KOPT-K1 (cell line): ENCODE results near the gene FCRLB.

Experiments used
- H3K27ac ChIP-seq: fragments of 200-600 bp; sonication (generic); 2 replicates; pipeline ENCODE4 v1.5.1; 2016; ENCODE audit warnings: antibody characterized with exemption, mild to moderate bottlenecking, low read depth, low read length; ENCODE audit not compliant: poor library complexity, severe bottlenecking
- H3K36me3 ChIP-seq: fragments of 200-600 bp; sonication (generic); 2 replicates; pipeline ENCODE4 v1.5.1; 2017; ENCODE audit warnings: antibody characterized with exemption, mild to moderate bottlenecking, low read length, moderate library complexity; ENCODE audit not compliant: insufficient read depth
- H3K9me3 ChIP-seq: fragments of 200-600 bp; sonication (generic); 2 replicates; pipeline ENCODE4 v1.5.1; 2017; ENCODE audit warnings: antibody characterized with exemption, low read length, mild to moderate bottlenecking; ENCODE audit not compliant: insufficient read depth, poor library complexity, severe bottlenecking

The FCRLB gene

DNA sequence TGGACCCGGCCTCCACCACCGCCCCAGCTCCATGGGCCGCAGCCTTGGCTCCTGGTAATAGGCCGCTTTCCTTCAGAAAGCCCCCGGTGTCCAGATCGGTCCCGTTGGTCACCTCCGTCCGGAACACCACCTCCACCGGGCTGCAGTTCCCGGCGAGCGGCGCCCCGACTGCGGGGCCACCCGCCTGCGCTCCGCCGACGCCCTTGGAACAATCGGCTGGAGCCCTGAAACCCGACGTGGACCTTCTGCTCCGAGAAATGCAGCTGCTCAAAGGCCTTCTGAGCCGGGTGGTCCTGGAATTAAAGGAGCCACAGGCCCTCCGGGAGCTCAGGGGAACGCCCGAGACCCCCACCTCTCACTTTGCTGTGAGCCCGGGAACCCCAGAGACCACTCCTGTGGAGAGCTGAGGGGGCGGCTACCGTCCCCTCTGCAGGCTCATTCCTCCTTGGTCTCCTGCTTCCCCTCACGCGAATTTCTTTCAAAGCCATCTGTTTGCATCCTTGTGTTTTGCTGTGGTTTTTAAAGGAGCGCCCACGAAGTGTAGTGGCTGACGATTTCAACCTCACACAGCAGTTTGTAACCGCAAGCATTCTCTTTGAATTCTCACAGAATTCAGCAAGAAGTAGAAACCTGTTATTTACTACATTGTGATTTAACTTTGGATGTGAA is 6.0 kb downstream of the FCRLB start:
- Histone ChIP-seq H3K9me3 (no peaks in the 10 kb centered on the region), H3K36me3 (no peaks in the 10 kb centered on the region), H3K27ac (no peak overlapping the region)

DNA sequence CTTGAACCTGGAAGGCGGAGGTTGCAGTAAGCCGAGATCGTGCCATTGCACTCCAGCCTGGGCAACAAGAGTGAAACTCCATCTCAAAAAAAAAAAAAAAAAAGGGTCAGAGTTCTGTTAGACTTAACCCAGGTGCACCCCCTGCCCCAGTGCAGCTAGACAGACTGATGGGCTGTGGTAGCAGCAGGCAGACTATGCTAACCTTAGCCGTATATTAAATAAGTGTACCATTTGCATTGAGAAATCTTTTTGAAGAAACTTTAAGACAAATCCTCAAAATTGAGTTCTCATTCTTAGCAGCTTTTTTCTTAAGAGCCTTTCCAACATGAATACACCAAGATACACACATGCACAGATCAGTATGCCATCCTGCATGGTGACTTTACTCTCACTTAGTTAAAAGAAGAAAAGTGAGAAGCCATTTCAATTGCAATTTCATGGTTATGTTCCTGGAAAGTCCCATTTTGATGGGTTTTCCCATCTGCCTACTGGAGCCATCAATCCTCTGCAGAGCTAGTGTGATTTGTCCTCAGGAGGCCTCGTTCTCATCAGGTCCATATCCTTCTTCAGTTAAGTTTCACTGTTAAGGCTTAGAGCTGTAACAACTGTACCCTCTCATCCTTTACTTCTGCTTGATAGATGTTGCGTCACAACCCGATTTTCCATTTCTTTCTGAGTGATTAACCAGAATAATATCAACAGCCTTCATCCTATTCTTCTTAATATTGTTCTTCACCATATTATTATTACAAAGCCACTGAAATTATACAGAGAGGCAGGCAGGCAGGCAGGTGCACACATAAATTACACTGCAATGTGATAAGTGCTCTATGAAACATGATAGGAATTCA is 7.3 kb downstream of the FCRLB start:
- no peaks in the 10 kb centered on the region for H3K9me3 ChIP-seq
- no peak overlapping the region for H3K27ac ChIP-seq
- no peaks in the 10 kb centered on the region for H3K36me3 ChIP-seq

DNA sequence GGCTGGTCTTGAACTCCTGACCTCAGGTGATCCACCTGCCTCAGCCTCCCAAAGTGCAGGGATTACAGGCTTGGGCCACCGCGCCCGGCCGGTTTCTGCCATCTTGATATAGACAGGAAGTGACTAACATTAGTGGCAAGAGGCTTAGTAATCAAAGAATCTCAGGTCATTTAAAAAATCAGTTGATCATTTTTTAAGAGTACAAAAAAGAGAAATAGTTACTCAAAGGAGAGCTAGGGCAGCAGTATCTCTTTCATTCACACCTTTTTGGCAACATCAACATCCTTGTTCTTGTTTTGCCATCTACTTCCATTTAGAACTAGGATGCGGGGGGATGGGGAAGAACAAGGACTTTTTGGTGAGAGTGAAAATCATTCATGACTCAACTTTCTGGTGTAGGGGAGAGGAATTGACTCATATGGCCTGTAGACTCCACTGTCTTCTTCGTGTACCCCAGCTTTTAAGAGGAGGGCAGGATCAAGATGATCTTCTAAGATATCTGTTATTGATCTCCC is 8.8 kb downstream of the FCRLB start:
- H3K27ac ChIP-seq, result no peak overlapping the region
- no peaks in the 10 kb centered on the region for H3K36me3 ChIP-seq
- no peaks in the 10 kb centered on the region for H3K9me3 ChIP-seq

DNA sequence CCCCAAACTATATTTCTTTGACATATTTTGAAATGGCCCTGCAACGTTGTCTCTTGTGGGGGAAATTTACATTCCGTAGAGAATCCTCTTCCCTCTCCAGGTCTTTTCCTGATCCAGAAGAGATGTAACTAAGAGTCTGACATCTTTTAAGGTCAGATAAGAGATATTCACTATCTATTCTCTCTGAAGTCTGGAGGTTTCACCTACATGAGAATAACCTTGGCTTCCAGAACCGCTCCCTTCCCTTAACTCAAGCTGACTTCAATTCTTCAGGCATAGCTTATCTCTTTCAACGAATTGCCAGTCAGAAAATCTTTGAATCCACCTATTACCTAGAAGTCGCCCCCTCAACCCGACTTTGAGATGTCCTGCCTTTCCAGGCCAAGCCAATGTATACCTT is 9.9 kb downstream of the FCRLB start:
- Histone ChIP-seq H3K27ac (no peak overlapping the region), H3K9me3 (no peaks in the 10 kb centered on the region), H3K36me3 (no peaks in the 10 kb centered on the region)

DNA sequence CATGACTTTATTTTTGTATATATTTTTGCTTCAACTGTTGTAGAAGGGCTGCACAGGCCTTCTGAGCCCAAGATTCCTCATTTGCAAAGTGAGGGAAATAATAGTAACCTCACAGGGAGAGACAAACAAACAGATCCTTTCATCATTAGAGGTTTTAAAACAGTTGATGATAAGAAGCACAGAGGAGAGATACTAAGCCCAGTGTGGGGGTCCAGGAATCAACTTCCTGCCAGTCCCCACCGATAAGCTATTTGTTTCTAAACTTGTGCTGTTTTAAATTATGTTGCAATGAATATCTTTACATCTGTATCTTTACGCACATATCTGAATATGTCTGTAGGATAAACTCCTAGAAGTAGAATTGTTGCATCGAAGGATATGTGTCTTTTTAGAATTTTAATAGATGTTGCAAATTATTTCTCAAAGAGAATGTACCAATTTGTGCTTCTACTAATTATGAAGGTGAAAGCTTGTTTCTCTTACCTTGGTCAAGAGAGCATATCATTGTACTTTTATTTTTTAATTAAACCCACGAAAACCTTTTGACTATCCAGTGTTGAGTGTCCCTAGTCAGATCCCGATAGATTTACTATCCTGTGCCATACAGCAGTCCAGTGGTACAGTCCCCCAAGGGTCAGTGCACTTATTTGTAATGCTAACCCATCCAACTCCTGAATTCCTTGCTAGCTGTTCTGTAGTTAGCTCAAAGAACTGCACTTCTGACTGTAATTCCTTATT is 10.8 kb downstream of the FCRLB start:
- H3K36me3 ChIP-seq, result no peaks in the 10 kb centered on the region
- H3K27ac ChIP-seq, result no peak overlapping the region
- no peaks in the 10 kb centered on the region for H3K9me3 ChIP-seq

DNA sequence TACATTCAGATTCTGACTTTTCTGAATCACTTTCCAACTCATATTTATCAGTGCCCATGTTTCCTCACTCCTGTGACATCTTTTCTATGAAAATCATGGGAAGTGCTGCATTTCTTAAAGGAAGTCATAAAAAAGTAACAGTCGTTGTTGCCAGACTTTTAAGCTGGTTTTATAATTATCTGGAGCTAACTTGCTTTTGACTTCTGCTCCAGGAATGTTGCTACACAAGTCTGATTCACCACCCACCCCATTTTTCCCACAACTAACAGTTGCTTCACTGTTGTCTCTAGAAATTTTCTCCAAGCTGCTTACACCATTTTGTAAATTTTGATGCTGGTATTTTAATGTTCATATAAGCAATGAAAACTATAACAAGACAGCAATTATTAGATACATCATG is 12.2 kb downstream of the FCRLB start:
- no peaks in the 10 kb centered on the region for H3K36me3 ChIP-seq
- no peak overlapping the region for H3K27ac ChIP-seq
- H3K9me3 ChIP-seq, result no peaks in the 10 kb centered on the region

DNA sequence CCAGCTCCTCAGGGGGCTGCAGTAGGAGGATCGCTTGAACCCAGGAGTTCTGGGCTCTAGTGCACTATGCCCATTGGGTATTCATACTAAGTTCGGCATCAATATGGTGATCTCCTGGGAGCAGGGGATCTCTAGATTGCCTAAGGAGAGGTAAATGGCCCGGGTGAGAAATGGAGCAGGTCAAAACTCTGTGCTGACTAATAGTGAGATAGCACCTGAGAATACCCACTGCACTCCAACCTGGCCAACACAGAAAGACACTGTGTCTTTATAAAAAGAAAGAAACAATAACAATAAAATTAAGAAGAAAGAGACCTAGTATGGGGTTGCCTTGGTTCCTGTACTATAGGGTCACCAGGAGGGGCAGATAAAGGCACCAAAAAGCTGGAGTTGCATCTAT is 14.5 kb downstream of the FCRLB start:
- H3K36me3 ChIP-seq, result no peaks in the 10 kb centered on the region
- H3K27ac ChIP-seq, result no peak overlapping the region
- H3K9me3 ChIP-seq, result no peaks in the 10 kb centered on the region

DNA sequence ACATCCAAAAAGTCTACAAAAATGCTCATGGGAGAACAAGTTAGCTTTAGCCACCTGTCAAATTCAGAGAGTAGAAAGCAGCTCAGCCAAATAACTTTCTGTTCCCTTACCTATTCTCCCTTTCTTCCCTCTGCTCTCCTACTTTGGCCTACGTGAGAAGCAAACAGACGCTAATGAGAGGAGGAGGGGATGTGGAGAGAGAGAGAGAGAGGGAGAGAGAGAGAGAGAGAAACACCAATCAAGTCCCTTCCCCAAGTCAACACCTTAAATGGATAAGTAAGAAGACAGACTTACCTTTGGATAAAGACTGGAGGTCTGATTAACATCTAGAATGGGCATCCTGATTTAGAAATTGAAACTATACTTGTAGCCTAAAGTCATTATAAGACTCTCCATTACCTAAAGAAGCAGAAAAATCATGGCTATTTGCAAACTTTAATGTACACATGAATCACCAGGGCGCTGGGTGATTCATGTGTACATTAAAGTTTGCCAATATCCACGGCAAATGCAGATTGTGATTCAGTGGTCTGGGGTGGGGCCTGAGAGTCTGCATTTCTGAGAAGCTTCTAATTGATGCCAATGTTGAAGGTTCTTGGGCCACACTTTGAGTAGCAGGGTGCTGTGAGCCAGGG is 15.1 kb downstream of the FCRLB start:
- Histone ChIP-seq H3K27ac (no peak overlapping the region), H3K36me3 (no peaks in the 10 kb centered on the region), H3K9me3 (no peaks in the 10 kb centered on the region)

DNA sequence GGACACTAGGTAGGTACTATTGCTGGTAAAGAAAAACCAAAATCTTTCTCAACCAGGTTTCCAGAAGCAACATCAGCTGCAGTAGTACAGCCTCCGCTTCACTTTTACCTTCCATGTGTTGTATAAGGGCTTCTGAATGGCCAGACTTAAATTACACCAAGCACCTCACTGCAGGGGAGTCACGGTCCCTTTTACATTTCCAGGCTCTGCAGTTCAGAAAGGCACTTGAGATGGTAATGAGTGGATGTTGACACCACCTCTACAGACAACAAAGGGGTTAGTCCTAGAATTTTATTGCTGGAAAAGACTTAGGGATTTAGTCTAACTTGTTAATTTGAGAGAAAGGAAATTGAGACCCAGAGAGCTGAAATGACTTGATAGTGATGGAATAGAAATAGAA is 16.3 kb downstream of the FCRLB start:
- H3K36me3 ChIP-seq, result no peaks in the 10 kb centered on the region
- no peak overlapping the region for H3K27ac ChIP-seq
- no peaks in the 10 kb centered on the region for H3K9me3 ChIP-seq

DNA sequence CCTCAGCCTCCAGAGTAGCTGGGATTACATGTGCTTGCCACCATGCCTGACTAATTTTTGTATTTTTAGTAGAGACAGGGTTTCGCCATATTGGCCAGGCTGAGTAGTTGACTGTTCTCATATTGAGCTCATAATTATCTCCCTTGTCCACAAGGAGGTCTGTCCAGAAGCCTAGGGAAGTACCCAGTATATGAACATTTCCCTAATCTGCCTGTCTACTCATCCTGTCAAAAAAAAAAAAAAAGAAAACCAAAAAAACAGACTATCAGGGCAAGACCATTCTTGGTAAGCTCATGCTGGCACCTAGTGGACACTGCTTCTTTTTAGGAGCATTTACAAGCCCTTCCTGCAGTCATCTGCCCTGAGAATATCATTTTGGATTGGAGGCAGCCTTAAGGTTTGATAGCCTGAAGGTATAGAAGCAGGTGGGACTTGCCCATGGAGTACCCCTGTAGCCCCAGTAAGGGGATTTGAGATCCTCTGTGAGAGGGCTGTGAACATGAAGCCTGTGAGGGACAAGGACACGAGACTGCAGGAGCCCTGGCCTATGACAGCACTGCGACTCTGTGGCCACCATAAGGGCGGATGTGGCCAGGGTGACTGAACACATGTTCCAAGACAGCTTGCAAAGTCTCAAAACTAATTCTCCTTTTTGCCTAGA is 17.4 kb downstream of the FCRLB start:
- H3K36me3 ChIP-seq, result no peaks in the 10 kb centered on the region
- H3K9me3 ChIP-seq, result no peaks in the 10 kb centered on the region
- no peak overlapping the region for H3K27ac ChIP-seq

DNA sequence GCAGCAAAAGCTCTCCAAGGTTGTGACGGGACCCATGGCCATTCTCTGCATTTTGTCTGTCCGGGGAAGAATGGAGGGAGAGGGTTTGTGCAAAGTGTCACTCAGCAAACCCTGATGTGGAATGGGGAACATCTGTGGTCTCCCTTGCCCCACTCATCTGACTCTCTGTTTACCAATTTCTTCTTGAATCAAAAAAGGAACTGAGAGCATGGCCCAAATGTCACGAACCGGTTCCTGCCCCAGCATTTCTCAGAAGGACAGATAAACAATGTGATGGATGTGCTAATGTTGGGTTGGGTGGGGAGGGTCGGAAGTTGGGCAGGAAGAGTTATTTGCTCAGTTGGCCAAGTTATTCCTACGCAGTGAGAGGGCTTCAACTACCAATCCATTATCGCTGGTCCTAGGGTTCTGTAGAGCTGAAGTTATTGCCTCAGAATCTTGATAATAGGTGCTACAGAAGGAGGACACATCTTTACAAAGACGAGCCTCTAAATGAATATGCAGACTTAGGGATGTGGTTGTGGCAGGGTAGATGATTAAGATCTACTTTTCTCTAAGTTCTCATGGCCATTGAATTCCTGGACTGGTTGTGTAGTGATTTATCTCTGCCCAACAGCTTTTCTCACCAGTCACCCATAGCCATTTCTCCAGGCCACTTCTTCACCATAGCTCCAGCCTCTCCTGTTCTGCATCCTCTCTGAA is 18.7 kb downstream of the FCRLB start:
- H3K36me3 ChIP-seq, result no peaks in the 10 kb centered on the region
- H3K9me3 ChIP-seq, result no peaks in the 10 kb centered on the region
- H3K27ac ChIP-seq, result no peak overlapping the region

DNA sequence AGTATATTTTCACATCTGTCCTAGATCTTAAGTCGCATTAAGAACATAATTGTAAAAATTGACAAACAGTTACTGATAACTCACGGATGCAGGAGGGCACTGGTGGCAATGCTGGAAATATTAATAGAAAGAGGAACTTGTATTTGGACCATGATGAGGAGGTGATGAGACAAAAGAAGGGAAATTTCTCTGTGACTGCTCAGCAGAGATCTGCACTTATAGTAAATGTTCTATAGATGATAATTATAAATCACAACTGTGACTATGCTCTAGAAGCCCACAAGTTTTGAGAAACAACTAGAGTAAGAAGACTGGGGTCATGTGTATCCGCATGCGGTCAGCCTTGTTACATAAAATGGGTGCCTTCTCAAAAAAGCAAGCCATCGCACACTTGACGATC is 19.6 kb downstream of the FCRLB start:
- Histone ChIP-seq H3K9me3 (no peaks in the 10 kb centered on the region), H3K27ac (no peak overlapping the region)

DNA sequence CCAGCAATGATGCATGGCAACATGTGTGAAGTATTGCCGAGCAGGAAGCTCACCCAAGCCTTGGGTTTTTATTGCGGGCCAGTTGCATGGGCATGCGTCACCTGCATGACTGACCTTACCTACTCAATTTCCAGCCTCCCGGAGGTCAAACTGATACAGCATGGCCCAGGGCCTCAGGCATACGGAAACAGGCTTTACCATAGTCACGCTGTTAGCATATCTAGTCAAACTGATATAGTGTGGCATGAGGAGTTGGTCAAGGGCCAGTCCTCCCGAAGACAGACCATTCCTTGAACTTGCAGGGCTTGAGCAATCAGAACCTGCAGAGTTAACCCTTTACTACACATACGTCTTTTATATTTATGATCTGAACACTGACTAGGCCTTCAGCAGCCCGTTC is 21.9 kb downstream of the FCRLB start:
- Histone ChIP-seq H3K36me3 (no peaks in the 10 kb centered on the region), H3K27ac (no peak overlapping the region), H3K9me3 (no peaks in the 10 kb centered on the region)

More for the DNA sequence above, 19.6 kb downstream of the FCRLB start:
- H3K36me3 ChIP-seq, result no peaks in the 10 kb centered on the region

DNA sequence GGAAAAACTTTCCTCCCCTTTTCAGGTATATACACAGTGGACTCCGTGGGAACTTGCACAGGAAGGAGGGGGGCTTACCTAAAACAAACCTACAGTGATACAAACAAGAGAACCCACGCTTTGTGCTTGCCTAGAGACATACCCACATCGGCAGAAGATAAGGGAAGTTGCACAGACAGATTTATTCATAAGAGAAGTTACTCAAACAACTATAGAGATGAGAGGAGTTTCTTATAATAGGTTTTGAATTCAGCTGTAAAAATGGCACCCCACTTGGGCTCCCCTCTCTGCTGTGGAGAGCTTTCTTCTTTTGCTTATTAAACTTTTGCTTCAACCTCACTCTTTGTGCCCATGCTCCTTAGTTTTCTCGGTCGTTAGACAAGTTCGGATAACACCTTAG is 26.5 kb downstream of the FCRLB start:
- Histone ChIP-seq H3K36me3 (peaks cover 18% of the 10 kb centered on the region), H3K9me3 (no peaks in the 10 kb centered on the region), H3K27ac (no peak overlapping the region)
